Upper lobe of left lung (tissue), 4 donors: Measurements from ENCODE around the gene BAIAP2L1.

Source experiments
- CTCF ChIP-seq, 6 experiments: fragments of 450-650 bp in 4 of 6; fragments of 200-600 bp in 2 of 6; sonication (generic) in 2 of 6; IDR thresholded peaks; one replicate each; pipeline ENCODE4 v1.5.1; 2016 to 2019; ENCODE audit warnings: antibody characterized with exemption in 6 of 6
- EP300 ChIP-seq, 4 donors: sonication (generic); formaldehyde crosslinking; IDR thresholded peaks; one replicate each; pipeline ENCODE4 v1.5.1; 2017; ENCODE audit warnings: antibody characterized with exemption in 4 of 4, control low read depth in 2 of 4

GRCh38 chr7:98329100-98329790 lies 71.6 kb downstream of the BAIAP2L1 start:
- no peak for TF ChIP-seq EP300 (IDR thresholded peaks at IDR 0.05)
- TF ChIP-seq CTCF (IDR thresholded peaks at IDR 0.05) = no peak
